Activated T-cell treated with anti-CD3 and anti-CD28 coated beads, Interleukin-2, amount 50 U/mL, for 48 hours (primary cell): ENCODE measurements around the gene LRG1.

Experiments used
- DNase-seq, 2 experiments: peaks; one replicate each; pipeline ENCODE4 v3.0.0-alpha.2; 2020

The LRG1 gene

DNA sequence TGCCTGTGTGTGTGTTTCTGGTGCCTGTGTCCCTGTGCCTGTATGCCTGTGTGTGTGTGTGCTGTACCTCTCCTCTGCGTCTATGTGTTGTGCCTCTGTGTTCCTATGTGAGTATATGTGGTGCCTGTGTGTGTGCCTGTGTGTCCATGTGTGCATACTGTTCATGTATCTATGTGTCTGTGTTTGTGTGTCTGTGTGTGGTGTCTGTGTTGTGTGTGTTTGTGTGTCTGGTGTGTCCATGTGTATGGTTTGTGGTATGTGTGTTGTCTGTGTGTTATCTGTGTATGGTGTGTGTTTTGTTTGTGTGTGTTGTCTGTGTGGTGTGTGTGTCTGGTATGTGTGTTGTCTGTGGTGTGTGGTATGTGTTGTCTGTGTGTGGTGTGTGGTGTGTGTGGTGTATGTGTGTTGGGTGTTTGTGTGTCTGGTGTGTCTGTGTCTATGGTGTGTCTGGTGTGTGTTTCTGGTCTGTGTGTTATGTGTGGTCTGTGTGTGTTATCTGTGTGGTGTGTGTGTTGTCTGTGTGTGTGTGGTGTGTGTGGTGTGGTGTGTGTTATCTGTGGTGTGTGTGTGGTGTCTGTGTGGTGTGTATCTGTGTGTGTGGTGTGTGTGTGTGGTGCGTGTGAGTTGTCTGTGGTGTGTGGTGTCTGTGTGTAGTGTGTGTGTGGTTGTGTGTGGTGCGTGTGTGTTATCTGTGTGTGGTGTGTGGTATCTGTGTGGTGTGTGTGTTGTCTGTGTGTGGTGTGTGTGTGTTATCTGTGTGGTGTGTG is 47.3 kb downstream of the LRG1 start:
- DNase-seq, result no peak

DNA sequence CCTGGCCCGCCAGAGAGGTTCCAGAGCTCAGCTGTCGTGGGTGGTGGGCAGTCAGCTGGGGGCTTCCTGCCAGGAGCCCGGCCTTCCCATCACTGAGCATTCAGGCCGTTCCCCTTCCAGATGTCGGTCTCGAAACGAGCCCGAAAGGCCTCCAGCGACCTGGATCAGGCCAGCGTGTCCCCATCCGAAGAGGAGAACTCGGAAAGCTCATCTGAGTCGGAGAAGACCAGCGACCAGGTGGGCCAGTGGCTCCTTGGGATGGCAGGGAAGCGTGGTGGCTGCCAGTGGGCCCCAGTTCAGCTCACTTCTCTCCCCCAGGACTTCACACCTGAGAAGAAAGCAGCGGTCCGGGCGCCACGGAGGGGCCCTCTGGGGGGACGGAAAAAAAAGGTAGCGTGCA is 48.4 kb downstream of the LRG1 start:
- no peak for DNase-seq

DNA sequence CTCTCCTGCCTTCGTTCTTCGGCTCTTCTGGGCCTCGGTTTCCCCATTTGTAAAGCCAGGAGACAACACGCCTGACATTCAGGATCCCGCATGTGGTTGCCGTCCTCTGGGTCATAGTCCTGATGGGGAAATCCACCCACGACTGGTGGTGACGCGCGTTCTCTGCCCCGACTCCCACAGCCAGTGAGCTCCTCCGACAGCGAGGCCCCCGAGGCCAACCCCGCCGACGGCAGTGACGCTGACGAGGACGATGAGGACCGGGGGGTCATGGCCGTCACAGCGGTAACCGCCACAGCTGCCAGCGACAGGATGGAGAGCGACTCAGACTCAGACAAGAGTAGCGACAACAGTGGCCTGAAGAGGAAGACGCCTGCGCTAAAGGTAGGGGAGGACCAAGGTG is 51.3 kb downstream of the LRG1 start:
- no peak for DNase-seq

DNA sequence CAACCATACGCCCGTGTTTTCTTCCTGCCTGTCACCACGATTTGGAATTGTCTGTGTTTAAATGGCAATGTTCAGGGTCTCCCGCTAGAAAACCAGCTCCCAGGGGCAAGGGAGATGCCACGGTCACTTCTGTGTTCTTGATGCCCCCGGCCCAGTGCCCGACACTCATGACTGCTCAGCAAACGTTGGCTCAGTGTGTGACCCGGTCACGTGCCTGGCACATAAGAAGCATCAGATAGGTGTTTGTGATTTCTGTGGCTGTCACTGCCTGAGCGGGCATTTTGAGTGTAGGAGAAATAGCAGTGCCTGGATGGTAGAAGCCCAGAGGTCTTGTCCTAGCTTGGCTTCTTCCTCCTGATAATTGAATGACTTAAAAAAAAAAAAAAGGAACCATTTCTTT is 52.3 kb downstream of the LRG1 start:
- DNase-seq, result no peak
